Esophagus muscularis mucosa (tissue), 4 donors: ENCODE results near the gene MAP1A. TPM values are rescaled to one million over a fixed set of nuclear protein-coding genes. Genes with fewer than 3 reads are reported as not detected.

Source experiments
- DNase-seq: peaks from one replicate; pipeline ENCODE4 v3.0.0-alpha.2; 2017; ENCODE audit errors: extremely low spot score
- H3K27ac ChIP-seq, 4 donors: fragments of 200-600 bp; sonication (generic); replicated peaks in 1 of 4; 1 replicate in 3 of 4; 2 replicates in 1 of 4; pipeline ENCODE4 v1.5.1; 2016 to 2019; ENCODE audit warnings: mild to moderate bottlenecking in 1 of 4
- H3K27me3 ChIP-seq, 4 donors: fragments of 200-600 bp; sonication (generic); one replicate each; pipeline versions ENCODE4 v1.5.1 to v1.6.0; 2016 to 2019
- H3K36me3 ChIP-seq, 4 donors: fragments of 200-600 bp; sonication (generic); one replicate each; pipeline ENCODE4 v1.5.1; 2016 to 2019
- H3K4me1 ChIP-seq, 4 donors: fragments of 200-600 bp; sonication (generic); one replicate each; pipeline ENCODE4 v1.5.1; 2016 to 2019
- H3K4me3 ChIP-seq, 4 donors: fragments of 200-600 bp; sonication (generic); 1 replicate in 2 of 4; 2 replicates in 2 of 4; pipeline ENCODE4 v1.5.1; 2016 to 2019; ENCODE audit warnings: mild to moderate bottlenecking in 4 of 4, moderate library complexity in 1 of 4
- H3K9me3 ChIP-seq, 4 donors: fragments of 200-600 bp; sonication (generic); 1 replicate in 3 of 4; 2 replicates in 1 of 4; pipeline ENCODE4 v1.5.1; 2016 to 2019
- CTCF ChIP-seq, 3 experiments: fragments of 200-600 bp in 2 of 3; fragments of 450-650 bp in 1 of 3; sonication (generic) in 2 of 3; IDR thresholded peaks; one replicate each; pipeline ENCODE4 v1.5.1; 2017 to 2019; ENCODE audit warnings: antibody characterized with exemption in 3 of 3, mild to moderate bottlenecking in 2 of 3, moderate library complexity in 1 of 3
- EP300 ChIP-seq: sonication (generic); formaldehyde crosslinking; IDR thresholded peaks from one replicate; pipeline ENCODE4 v1.6.1; 2017; ENCODE audit warnings: antibody characterized with exemption
- POLR2A ChIP-seq: fragments of 450-650 bp; IDR thresholded peaks from one replicate; pipeline ENCODE4 v1.6.1; 2017; ENCODE audit warnings: antibody characterized with exemption, moderate library complexity, mild to moderate bottlenecking, low read depth
- POLR2AphosphoS5 ChIP-seq, 2 donors: sonication (generic); formaldehyde crosslinking; IDR thresholded peaks; one replicate each; pipeline ENCODE4 v1.6.1; 2017; ENCODE audit warnings: antibody characterized with exemption in 2 of 2
- WGBS: methylation state at CpG from one replicate; pipeline ENCODE4 v1.1.5; 2018; 5-methylcytosine and 5-hydroxymethylcytosine counted together
- intact Hi-C: fragments of 100-400 bp; cut with DNase I; formaldehyde crosslinking; loops from one replicate; pipeline ENCODE4 v1.15.1; 2023
- total RNA-seq, 4 donors: library from RNA; depleted of rRNA; stranded (reverse); fragments of >200 nt; gene quantifications; one replicate each; pipeline versions ENCODE4 v1.1.0 to v1.2.1, GENCODE V29; 2016

The MAP1A gene
- total RNA-seq, 4 donors from 2014 or later, result 30.0 to 59.5 (median 37.4) TPM

- no CpG with 5 or more reads among the region's 3 CpGs for WGBS
- no peak for DNase-seq
- H3K27ac ChIP-seq, result no peak overlapping the region
- TF ChIP-seq EP300, result no peak
- TF ChIP-seq CTCF (IDR thresholded peaks at IDR 0.05), result no peak
- TF ChIP-seq POLR2AphosphoS5 (IDR thresholded peaks at IDR 0.05), result no peak
- no peak for TF ChIP-seq POLR2A
- H3K27me3 ChIP-seq, result no peaks in the 10 kb centered on the region
- H3K9me3 ChIP-seq, result no peaks in the 10 kb centered on the region
- H3K4me1 ChIP-seq, result peaks cover 0 to 10% (median 4%) of the 10 kb centered on the region in 4 donors
- no peak overlapping the region for H3K4me3 ChIP-seq
- peaks cover 3 to 28% (median 26%) of the 10 kb centered on the region in 4 donors for H3K36me3 ChIP-seq
- intact Hi-C loops, result no loop called here
Measured at GRCh38 chr15:43534897-43535296, 17.5 kb downstream of the MAP1A start.

GRCh38 chr15:43538091-43538490 is 20.7 kb downstream of the MAP1A start:
- Histone ChIP-seq H3K4me1 (no peaks in the 10 kb centered on the region), H3K36me3 (peaks cover 3 to 28% (median 23%) of the 10 kb centered on the region in 4 donors), H3K9me3 (no peaks in the 10 kb centered on the region), H3K4me3 (no peak overlapping the region), H3K27ac (no peak overlapping the region), H3K27me3 (no peaks in the 10 kb centered on the region)
- no peak for DNase-seq
- TF ChIP-seq POLR2AphosphoS5 (IDR thresholded peaks at IDR 0.05), result no peak
- TF ChIP-seq EP300, result no peak
- no peak for TF ChIP-seq POLR2A
- no peak for TF ChIP-seq CTCF (IDR thresholded peaks at IDR 0.05)
- intact Hi-C loops, result no loop called here
- 73% methylated on average over 2 of the region's 2 CpGs for WGBS

GRCh38 chr15:43541785-43542184 is 24.4 kb downstream of the MAP1A start:
- no peaks in the 10 kb centered on the region for H3K9me3 ChIP-seq
- no peaks in the 10 kb centered on the region for H3K27me3 ChIP-seq
- TF ChIP-seq CTCF (IDR thresholded peaks at IDR 0.05) (no peak), POLR2AphosphoS5 (IDR thresholded peaks at IDR 0.05) (no peak), POLR2A (no peak), EP300 (no peak)
- no peaks in the 10 kb centered on the region for H3K4me1 ChIP-seq
- no peak overlapping the region for H3K27ac ChIP-seq
- intact Hi-C loops, result no loop called here
- H3K36me3 ChIP-seq, result peaks cover 3 to 9% (median 4%) of the 10 kb centered on the region in 4 donors
- H3K4me3 ChIP-seq, result no peak overlapping the region
- DNase-seq, result no peak

GRCh38 chr15:43544266-43544665 is 26.9 kb downstream of the MAP1A start:
- intact Hi-C loops, result no loop called here
- Histone ChIP-seq H3K36me3 (peaks cover 0 to 15% (median 3%) of the 10 kb centered on the region in 4 donors), H3K4me1 (no peaks in the 10 kb centered on the region), H3K27me3 (no peaks in the 10 kb centered on the region), H3K9me3 (no peaks in the 10 kb centered on the region), H3K4me3 (no peak overlapping the region), H3K27ac (no peak overlapping the region)
- TF ChIP-seq POLR2A (no peak), POLR2AphosphoS5 (IDR thresholded peaks at IDR 0.05) (no peak), CTCF (IDR thresholded peaks at IDR 0.05) (no peak), EP300 (no peak)
- no peak for DNase-seq

GRCh38 chr15:43545426-43545825 is 28.0 kb downstream of the MAP1A start:
- H3K4me3 ChIP-seq, result no peak overlapping the region
- intact Hi-C loops, result no loop called here
- DNase-seq, result no peak
- no peak overlapping the region for H3K27ac ChIP-seq
- H3K36me3 ChIP-seq, result peaks cover 0 to 21% (median 2%) of the 10 kb centered on the region in 4 donors
- TF ChIP-seq CTCF (IDR thresholded peaks at IDR 0.05), result no peak
- TF ChIP-seq POLR2A, result no peak
- TF ChIP-seq POLR2AphosphoS5 (IDR thresholded peaks at IDR 0.05), result no peak
- no peak for TF ChIP-seq EP300
- no peaks in the 10 kb centered on the region for H3K27me3 ChIP-seq
- no peaks in the 10 kb centered on the region for H3K4me1 ChIP-seq
- 100% methylated on average over 1 of the region's 1 CpG for WGBS
- H3K9me3 ChIP-seq, result no peaks in the 10 kb centered on the region
